ENCODE results near the gene PHACTR1.

PHACTR1 gene

GRCh38 chr6:13172291-13172690 is 455.7 kb downstream of the PHACTR1 start:
- no peak for DNase-seq

- DNase-seq = no peak
These were observed 458.5 kb downstream of the PHACTR1 start for GRCh38 chr6:13175087-13175486.

- no peak for DNase-seq
These were observed 459.2 kb downstream of the PHACTR1 start for GRCh38 chr6:13175759-13176158.

- no peak for DNase-seq
These were observed 461.1 kb downstream of the PHACTR1 start for GRCh38 chr6:13177664-13178063.

- no peak for DNase-seq
These were observed 461.5 kb downstream of the PHACTR1 start for GRCh38 chr6:13178107-13178506.

GRCh38 chr6:13180538-13180937 is 464.0 kb downstream of the PHACTR1 start:
- DNase-seq = no peak

- no peak for DNase-seq
These were observed 464.8 kb downstream of the PHACTR1 start for GRCh38 chr6:13181393-13181792.

GRCh38 chr6:13183415-13184088 is 467.0 kb downstream of the PHACTR1 start:
- DNase-seq = no peak

GRCh38 chr6:13184089-13184468 is 467.5 kb downstream of the PHACTR1 start:
- no peak for DNase-seq

GRCh38 chr6:13184547-13184946 is 468.0 kb downstream of the PHACTR1 start:
- DNase-seq = no peak

- no peak for DNase-seq
These were observed 470.3 kb downstream of the PHACTR1 start for GRCh38 chr6:13186861-13187260.

GRCh38 chr6:13187692-13188091 is 471.1 kb downstream of the PHACTR1 start:
- no peak for DNase-seq

GRCh38 chr6:13188306-13188705 is 471.7 kb downstream of the PHACTR1 start:
- DNase-seq = no peak

- DNase-seq = no peak
These were observed 473.1 kb downstream of the PHACTR1 start for GRCh38 chr6:13189710-13190109.

GRCh38 chr6:13190376-13190775 is 473.8 kb downstream of the PHACTR1 start:
- no peak for DNase-seq

- no peak for DNase-seq
These were observed 474.9 kb downstream of the PHACTR1 start for GRCh38 chr6:13191461-13191860.

GRCh38 chr6:13194852-13195251 is 478.3 kb downstream of the PHACTR1 start:
- DNase-seq = no peak

- no peak for DNase-seq
These were observed 479.2 kb downstream of the PHACTR1 start for GRCh38 chr6:13195803-13196202.

- no peak for DNase-seq
These were observed 481.6 kb downstream of the PHACTR1 start for GRCh38 chr6:13198168-13198567.

GRCh38 chr6:13201336-13201735 is 484.8 kb downstream of the PHACTR1 start:
- DNase-seq = no peak

- no peak for DNase-seq
These were observed 486.6 kb downstream of the PHACTR1 start for GRCh38 chr6:13203145-13203544.

- DNase-seq = no peak
These were observed 488.5 kb downstream of the PHACTR1 start for GRCh38 chr6:13205106-13205505.

- no peak for DNase-seq
These were observed 495.5 kb downstream of the PHACTR1 start for GRCh38 chr6:13212096-13212495.

- DNase-seq = no peak
These were observed 496.0 kb downstream of the PHACTR1 start for GRCh38 chr6:13212538-13212937.

GRCh38 chr6:13215390-13215789 is 498.8 kb downstream of the PHACTR1 start:
- DNase-seq = no peak

All from activated T-cell treated with anti-CD3 and anti-CD28 coated beads, Interleukin-2, amount 50 U/mL, for 1 hour (primary cell).